ENCODE measurements around the gene ENPP5. TPM values are rescaled to one million over a fixed set of nuclear protein-coding genes. Genes with fewer than 3 reads are reported as not detected.

ENPP5 gene
- total and polyA plus RNA-seq, 2 of the 13 experiments (the other 11 are each of a cell fraction or from before 2014, with no cell fraction given) = not detected

- H3K9me3 ChIP-seq (ENCODE audit: low read length) = no peaks in the 10 kb centered on the region
- intact Hi-C loops (cut with micrococcal nuclease; ENCODE audit: unreplicated experiment) (no loop called here), in situ Hi-C loops (cut with HindIII; ENCODE audit: extremely low pct_ligation_motif_present, low pct_unique_long_range_greater_than_20kb) (no loop called here)
- DNase-seq (ENCODE audit: low spot score) = no peak
- no peak overlapping the region for H3K9ac ChIP-seq (ENCODE audit: insufficient read depth, low read depth, low read length)
- no peaks in the 10 kb centered on the region for H3K79me2 ChIP-seq (ENCODE audit: insufficient read depth, low read length)
- no peaks in the 10 kb centered on the region for H4K20me1 ChIP-seq (ENCODE audit: insufficient read depth, low read length)
- FAIRE-seq = no peak
- H3K4me2 ChIP-seq (ENCODE audit: low read depth, low read length) = no peak overlapping the region
- no peaks in the 10 kb centered on the region for H3K4me1 ChIP-seq (ENCODE audit: insufficient read depth, low read length)
- no peak for TF ChIP-seq ZNF784 (CRISPR knock-in tag; IDR thresholded peaks at IDR 0.05; ENCODE audit: borderline replicate concordance)
- TF ChIP-seq ARID5B (CRISPR knock-in tag; IDR thresholded peaks at IDR 0.05) = no peak
- ATAC-seq = no peak; the same call in 2 of the 3 replicates
- ChIA-PET POLR2A (no interaction called here), CTCF (ENCODE audit: low intra/inter-chr PET ratio, low total read pairs) (no interaction called here)
- no peak overlapping the region for H3K27ac ChIP-seq (ENCODE audit: extremely low read length, insufficient read depth, low read length)
- H2AFZ ChIP-seq (ENCODE audit: low read length) = no peak overlapping the region
- BruUV-seq (replicated peaks) = no TSS peak
- peaks cover 1 to 4% of the 10 kb centered on the region in 2 experiments; a peak in 3 of 5 replicates for H3K27me3 ChIP-seq (ENCODE audit: control insufficient read depth in 1 of 2, insufficient read depth in 2 of 2, low read length in 2 of 2)
- no peaks in the 10 kb centered on the region for H3K36me3 ChIP-seq (replicated peaks in 1 of 2; ENCODE audit: control insufficient read depth in 1 of 2, insufficient read depth in 2 of 2, low read length in 2 of 2)
- 10% methylated on average over 10 of the region's 10 CpGs for WGBS (ENCODE audit: low lambda C conversion rate)
- no peak overlapping the region for H3K4me3 ChIP-seq (replicated peaks in 1 of 3; ENCODE audit: insufficient read depth in 1 of 3, low read depth in 2 of 3, low read length in 3 of 3)
These were observed 41.5 kb downstream of the ENPP5 start for GRCh38 chr6:46129291-46129628.

- POLR2A ChIA-PET = no interaction called here
- no peak for DNase-seq (ENCODE audit: low spot score)
- CTCF ChIA-PET (ENCODE audit: low intra/inter-chr PET ratio, low total read pairs) = no interaction called here
- no peak for FAIRE-seq
- H3K4me2 ChIP-seq (ENCODE audit: low read depth, low read length) = no peak overlapping the region
- H3K4me3 ChIP-seq (replicated peaks in 1 of 3; ENCODE audit: insufficient read depth in 1 of 3, low read depth in 2 of 3, low read length in 3 of 3) = no peak overlapping the region
- in situ Hi-C loops (cut with HindIII; ENCODE audit: extremely low pct_ligation_motif_present, low pct_unique_long_range_greater_than_20kb) (no loop called here), intact Hi-C loops (cut with micrococcal nuclease; ENCODE audit: unreplicated experiment) (no loop called here)
- WGBS (ENCODE audit: low lambda C conversion rate) = 6% methylated on average over 3 of the region's 3 CpGs
- H3K36me3 ChIP-seq (replicated peaks in 1 of 2; ENCODE audit: control insufficient read depth in 1 of 2, insufficient read depth in 2 of 2, low read length in 2 of 2) = no peaks in the 10 kb centered on the region
- no peaks in the 10 kb centered on the region for H3K9me3 ChIP-seq (ENCODE audit: low read length)
- no TSS peak for BruUV-seq (replicated peaks)
- no peak overlapping the region for H2AFZ ChIP-seq (ENCODE audit: low read length)
- H3K9ac ChIP-seq (ENCODE audit: insufficient read depth, low read depth, low read length) = no peak overlapping the region
- no peak for ATAC-seq
- H3K4me1 ChIP-seq (ENCODE audit: insufficient read depth, low read length) = no peaks in the 10 kb centered on the region
- peaks cover 1 to 4% of the 10 kb centered on the region in 2 experiments; a peak in 3 of 5 replicates for H3K27me3 ChIP-seq (ENCODE audit: control insufficient read depth in 1 of 2, insufficient read depth in 2 of 2, low read length in 2 of 2)
- no peaks in the 10 kb centered on the region for H4K20me1 ChIP-seq (ENCODE audit: insufficient read depth, low read length)
- no peaks in the 10 kb centered on the region for H3K79me2 ChIP-seq (ENCODE audit: insufficient read depth, low read length)
- H3K27ac ChIP-seq (ENCODE audit: extremely low read length, insufficient read depth, low read length) = no peak overlapping the region
- no peak for TF ChIP-seq ZNF605 (CRISPR knock-in tag; IDR thresholded peaks at IDR 0.05)
- TF ChIP-seq ZNF367 (CRISPR knock-in tag; IDR thresholded peaks at IDR 0.05; ENCODE audit: borderline replicate concordance) = no peak
- TF ChIP-seq HMGA1 (CRISPR knock-in tag; conservative IDR thresholded peaks at IDR 0.05) = no peak
- TF ChIP-seq MAFF (IDR thresholded peaks at IDR 0.05; ENCODE audit: low read depth, low read length) = no peak
- TF ChIP-seq BHLHE40 (IDR thresholded peaks at IDR 0.05; ENCODE audit: low read length) = no peak
- TF ChIP-seq ZNF512B (CRISPR knock-in tag; IDR thresholded peaks at IDR 0.05; ENCODE audit: borderline replicate concordance) = no peak
- TF ChIP-seq ZNF24 (IDR thresholded peaks at IDR 0.05) = no peak
- TF ChIP-seq FOXO4 (CRISPR knock-in tag; conservative IDR thresholded peaks at IDR 0.05) = no peak
These were observed 42.3 kb downstream of the ENPP5 start for GRCh38 chr6:46128476-46128875.
